ENCODE measurements around the gene TMEM132A.

DNA sequence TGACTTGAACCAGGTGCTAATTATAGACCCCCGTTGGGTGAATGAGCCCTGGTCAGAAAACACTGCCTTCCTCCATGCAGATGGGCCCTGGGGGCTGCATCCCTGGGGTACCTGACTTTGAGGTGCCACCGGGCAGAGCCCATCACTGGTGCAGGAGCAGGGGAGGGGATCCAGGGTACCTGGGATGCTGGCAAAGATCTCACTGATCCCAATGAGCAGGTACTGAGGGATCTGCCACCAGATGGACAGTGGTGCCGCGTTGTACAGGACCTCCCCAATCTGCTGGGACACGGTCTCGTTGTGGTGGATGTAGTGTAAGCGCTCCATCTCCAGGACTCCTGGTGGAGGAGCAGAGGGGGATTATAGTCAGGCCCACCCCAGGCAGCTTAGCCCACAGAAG lies 15.0 kb downstream of the TMEM132A start:
- TF ChIP-seq, protein P1, sequence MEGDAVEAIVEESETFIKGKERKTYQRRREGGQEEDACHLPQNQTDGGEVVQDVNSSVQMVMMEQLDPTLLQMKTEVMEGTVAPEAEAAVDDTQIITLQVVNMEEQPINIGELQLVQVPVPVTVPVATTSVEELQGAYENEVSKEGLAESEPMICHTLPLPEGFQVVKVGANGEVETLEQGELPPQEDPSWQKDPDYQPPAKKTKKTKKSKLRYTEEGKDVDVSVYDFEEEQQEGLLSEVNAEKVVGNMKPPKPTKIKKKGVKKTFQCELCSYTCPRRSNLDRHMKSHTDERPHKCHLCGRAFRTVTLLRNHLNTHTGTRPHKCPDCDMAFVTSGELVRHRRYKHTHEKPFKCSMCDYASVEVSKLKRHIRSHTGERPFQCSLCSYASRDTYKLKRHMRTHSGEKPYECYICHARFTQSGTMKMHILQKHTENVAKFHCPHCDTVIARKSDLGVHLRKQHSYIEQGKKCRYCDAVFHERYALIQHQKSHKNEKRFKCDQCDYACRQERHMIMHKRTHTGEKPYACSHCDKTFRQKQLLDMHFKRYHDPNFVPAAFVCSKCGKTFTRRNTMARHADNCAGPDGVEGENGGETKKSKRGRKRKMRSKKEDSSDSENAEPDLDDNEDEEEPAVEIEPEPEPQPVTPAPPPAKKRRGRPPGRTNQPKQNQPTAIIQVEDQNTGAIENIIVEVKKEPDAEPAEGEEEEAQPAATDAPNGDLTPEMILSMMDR (conservative IDR thresholded peaks at IDR 0.05): no peak
- no peak for TF ChIP-seq EZH2 (IDR thresholded peaks at IDR 0.05; ENCODE audit: low read depth)

Data from PC-9 (cell line).